Renal cortical epithelial cell (primary cell): ENCODE results near the gene RIPOR2. TPM values are rescaled to one million over a fixed set of nuclear protein-coding genes. Genes with fewer than 3 reads are reported as not detected.
"Not testable (repeated sequence)": the region's sequence is repeated elsewhere in the genome, so short reads cannot be mapped to it uniquely, and the experiment has no call there.

ENCODE experiments used
- DNase-seq: peaks from one replicate; pipeline ENCODE4 v3.0.0-alpha.2; 2011; ENCODE audit warnings: low read depth
- total RNA-seq: library from RNA; depleted of rRNA; stranded (reverse); fragments of >200 nt; gene quantifications from 2 replicates; pipeline ENCODE4 v1.2.3, GENCODE V29; 2014

RIPOR2 gene
- total RNA-seq, 1 donor from 2014 or later, result 0.60 TPM

- DNase-seq, result no peak
Measured at GRCh38 chr6:24951811-24952299, 16.1 kb upstream of the RIPOR2 start.

GRCh38 chr6:24950218-24950941 lies 14.6 kb upstream of the RIPOR2 start:
- no peak for DNase-seq

DNA sequence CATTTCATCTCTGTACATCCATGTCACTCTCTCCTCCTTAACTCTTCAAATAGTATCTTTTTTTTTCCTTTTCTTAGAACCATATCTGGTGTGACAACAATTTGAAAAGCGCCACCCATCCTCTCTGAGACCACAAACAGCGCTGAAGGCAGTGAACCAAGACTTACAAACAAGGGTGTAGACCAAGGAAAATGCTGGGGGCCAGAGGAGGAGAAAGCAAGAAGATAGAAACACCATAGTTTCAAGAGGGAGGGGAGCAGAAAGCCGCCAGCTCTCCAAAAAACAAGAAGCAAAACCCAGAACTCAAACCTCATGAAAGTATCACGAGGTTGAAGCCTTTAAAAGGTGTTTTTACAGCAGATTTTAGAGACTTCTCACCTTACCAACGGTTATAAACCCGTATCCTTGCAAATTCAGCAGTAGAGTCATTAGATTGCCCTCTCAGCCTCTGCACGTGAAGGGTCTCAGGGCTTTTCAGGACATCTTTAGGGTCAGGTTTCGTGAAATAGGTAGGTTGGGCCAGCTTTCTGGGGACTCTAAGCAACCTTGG lies 13.3 kb upstream of the RIPOR2 start:
- no peak for DNase-seq

DNA sequence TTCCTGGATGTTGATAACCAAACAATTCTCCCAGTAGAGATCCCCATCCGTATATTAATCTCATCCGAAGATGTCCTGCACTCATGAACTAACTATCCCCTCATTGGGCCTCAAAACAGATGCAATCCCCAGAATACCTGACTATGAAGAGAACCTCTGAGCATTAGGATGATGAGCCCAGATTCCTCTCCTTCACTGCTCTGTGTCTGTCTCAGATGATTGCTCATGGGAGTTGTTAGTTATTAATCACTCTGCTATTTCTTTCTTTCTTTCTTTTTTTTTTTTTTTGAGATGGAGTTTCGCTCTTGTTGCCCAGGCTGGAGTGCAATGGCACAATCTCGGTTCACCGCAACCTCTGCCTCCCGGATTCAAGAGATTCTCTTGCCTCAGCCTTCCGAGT lies 12.5 kb upstream of the RIPOR2 start:
- DNase-seq, result peak; percentile 67

GRCh38 chr6:24947636-24948035 lies 11.9 kb upstream of the RIPOR2 start:
- DNase-seq, result no peak

DNA sequence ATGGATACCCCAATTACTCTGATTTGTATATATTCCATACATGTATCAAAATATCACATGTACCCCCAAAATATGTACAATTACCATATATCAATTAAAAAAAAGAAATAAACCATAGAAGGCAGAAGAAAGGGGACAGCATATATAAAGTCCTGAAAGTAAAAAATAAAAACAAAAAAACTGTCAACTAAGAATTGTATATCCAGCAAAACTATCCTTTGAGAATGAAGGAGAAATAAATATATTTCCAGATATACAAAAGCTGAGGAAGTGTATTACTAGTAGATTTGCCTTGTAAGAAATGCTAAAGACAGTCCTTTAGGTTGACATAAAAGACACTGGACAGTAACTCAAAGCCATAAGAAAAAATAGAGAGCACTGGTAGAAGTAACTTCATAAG lies 9.3 kb upstream of the RIPOR2 start:
- no peak for DNase-seq

GRCh38 chr6:24943774-24944173 lies 8.0 kb upstream of the RIPOR2 start:
- no peak for DNase-seq

- DNase-seq, result no peak
Measured at GRCh38 chr6:24940311-24940917, 4.7 kb upstream of the RIPOR2 start.

GRCh38 chr6:24936641-24937317 lies 1.0 kb upstream of the RIPOR2 start:
- peak; percentile 7 for DNase-seq

DNA sequence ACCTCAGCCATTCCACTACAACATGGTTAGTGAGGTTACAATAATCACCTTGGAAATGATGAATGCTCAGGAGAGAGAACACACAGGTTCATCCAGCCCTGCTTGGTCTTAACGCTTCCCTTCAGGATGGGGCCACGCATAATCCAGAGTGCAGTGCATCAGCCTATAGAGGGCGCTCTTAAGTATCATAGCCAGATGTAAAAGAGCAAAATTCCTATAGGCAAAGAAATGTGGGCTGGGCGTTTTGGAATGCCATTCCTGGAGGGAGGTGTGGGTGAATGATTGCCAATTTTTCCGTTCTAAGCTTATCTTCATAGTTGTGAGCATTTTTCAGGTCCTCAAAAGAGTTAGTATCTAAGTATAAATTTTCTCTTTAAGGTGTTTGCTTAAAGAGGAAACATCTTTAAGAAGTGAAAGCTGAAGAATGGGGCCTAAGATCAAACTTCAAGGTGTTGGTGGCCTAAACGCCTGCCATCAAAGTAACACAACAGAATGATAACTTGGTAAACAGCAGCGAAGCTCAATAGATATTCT lies 1.8 kb downstream of the RIPOR2 start:
- DNase-seq, result no peak

DNA sequence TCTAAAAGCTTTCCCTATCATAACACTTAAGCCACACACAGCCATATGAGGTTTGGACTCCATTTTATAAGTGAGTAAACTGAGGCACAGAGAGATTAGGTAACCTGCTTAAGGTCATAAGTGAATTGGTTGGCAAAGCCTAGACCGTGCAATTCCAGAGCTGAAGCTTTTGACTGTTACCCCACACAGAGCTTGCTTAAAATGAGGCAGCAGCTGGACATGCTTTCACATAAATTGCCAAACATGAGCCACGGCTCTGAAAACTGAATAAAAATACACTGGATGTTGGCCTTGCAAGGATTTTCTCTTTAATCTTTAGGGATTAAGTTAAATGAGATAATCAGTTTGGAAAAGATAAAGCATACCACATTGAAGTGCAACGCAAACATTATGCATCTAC lies 2.5 kb downstream of the RIPOR2 start:
- DNase-seq, result no peak

DNA sequence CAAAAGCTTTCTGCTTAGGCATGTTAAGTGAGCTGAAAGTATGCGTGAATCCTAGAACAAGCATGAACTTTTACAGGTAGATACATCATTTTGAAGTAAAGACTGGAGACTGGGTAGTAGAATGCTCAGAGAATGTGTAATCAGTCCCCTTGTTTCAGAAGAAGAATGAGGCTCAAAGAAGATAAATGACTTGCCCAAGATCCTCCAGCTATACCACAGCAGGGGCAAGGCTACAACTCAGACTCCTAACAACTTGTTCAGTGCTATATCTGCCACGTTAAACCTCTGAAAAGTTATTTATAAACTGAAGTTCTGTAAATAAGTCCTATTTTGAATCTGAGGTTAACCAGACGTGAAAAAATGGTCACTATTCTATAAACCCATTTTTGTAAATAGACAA lies 2.9 kb downstream of the RIPOR2 start:
- peak; percentile 60 for DNase-seq

DNA sequence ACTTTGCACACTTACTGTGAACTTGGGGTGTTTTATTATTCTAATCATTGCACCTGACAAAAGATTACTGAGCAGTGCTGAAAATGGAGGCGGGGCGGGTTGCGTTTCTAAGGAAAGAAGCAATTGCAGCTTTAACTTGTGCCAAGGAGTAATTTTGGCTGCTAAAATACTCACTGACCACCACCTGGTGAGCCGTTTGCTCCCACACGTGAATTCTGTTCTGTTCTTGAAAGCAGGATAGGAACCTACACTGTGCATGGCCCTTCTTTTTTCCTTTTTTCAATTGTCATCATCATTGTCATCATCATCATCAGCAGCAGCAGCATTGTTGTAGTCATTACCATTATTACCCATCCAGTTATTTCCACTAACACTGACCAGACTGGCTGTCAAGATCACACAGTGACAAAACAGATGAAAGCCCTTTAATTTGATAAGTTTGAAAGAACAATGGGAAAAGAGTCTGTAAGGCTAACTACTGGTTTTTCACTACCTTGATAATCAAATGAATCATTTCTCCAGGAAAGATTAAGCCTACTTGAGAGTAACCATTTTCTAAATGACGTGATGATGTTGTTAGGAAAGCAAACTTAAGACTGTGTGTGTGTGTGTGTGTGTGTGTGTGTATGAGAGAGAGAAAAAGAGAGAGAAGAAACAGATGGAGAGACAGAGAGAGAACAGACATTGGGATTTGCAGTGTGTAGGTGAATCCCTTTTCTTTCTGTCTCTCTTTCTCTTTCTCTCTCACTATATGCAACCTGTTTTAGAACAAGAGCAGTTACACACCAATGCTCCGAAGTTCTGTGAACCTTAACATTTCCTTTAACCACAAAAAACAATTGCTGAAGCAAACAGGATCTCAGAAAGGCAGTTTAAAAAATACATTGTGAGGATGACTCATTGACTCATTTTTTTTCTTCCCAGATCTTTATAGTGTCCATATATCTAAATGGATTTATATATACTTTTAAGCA lies 3.8 kb downstream of the RIPOR2 start:
- peak; percentile 98 for DNase-seq

- peak; percentile 79 for DNase-seq
Measured at GRCh38 chr6:24931296-24931695, 4.5 kb downstream of the RIPOR2 start.

- DNase-seq, result peak; percentile 69
Measured at GRCh38 chr6:24930431-24930871, 5.3 kb downstream of the RIPOR2 start.

GRCh38 chr6:24929242-24929641 lies 6.5 kb downstream of the RIPOR2 start:
- no peak for DNase-seq

GRCh38 chr6:24927985-24928745 lies 7.6 kb downstream of the RIPOR2 start:
- DNase-seq, result no peak

DNA sequence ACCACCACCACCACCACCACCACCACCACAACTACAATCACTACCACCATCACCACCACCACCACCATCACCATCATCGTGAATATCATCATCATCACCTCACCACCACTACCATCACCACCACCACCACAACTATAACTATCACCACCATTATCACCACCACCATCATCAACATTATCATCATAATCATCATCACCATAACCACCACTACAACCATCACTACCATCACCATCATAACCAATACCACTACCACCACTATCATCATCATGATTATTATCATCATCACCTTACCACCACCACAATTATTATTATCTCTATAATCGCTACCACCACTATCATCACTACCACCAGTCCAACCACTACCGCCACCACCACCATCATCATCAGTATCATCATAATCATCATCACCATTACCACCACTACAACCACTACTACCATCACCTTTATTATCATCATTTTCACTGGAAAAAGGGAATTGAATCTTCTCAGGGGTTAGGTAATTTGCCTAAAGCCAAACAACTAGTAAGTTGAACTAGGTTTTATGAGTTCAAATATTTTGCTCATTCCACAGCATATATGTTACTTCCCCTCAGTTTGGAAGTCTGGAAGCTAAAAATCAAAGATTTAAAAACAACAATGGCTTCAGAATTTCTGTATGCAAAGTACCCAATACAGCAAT lies 8.3 kb downstream of the RIPOR2 start:
- no peak for DNase-seq

- DNase-seq, result not testable (repeated sequence)
Measured at GRCh38 chr6:24926647-24927046, 9.1 kb downstream of the RIPOR2 start.

DNA sequence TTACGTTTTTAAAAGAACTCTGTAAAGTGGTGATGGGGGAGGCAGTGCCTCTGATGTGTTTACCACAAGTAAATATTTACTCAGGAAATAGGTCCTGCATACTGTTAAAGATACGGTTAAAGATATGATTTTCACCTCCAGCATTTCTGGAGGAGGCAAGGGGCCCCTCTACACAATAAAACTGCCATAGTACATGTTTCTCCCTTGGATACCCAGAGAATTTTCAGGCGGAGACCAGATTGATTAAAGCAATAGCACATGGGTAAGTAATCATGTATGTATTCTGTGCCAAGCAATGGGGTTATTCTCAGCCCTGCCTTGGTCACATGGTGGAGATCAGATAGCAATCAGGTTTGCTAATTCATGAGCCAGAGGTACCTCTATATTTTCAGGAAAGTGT lies 9.6 kb downstream of the RIPOR2 start:
- DNase-seq, result no peak
